WTC11 (cell line): ENCODE results near the gene TEC.

Source experiments
- ATF1 ChIP-seq: sonication (generic); formaldehyde crosslinking; IDR thresholded peaks from 2 replicates; pipeline ENCODE4 v1.8.1; 2023; ENCODE audit warnings: mild to moderate bottlenecking, moderate library complexity, missing genetic modification reagents
- CREM ChIP-seq: sonication (generic); formaldehyde crosslinking; IDR thresholded peaks from 2 replicates; pipeline ENCODE4 v1.8.1; 2022; ENCODE audit warnings: mild to moderate bottlenecking, missing genetic modification reagents, moderate library complexity
- FOXJ3 ChIP-seq: sonication (generic); formaldehyde crosslinking; IDR thresholded peaks from 2 replicates; pipeline ENCODE4 v1.9.0; 2021; ENCODE audit warnings: missing genetic modification reagents, mild to moderate bottlenecking, borderline replicate concordance
- ZNF263 ChIP-seq: sonication (generic); formaldehyde crosslinking; IDR thresholded peaks from 2 replicates; pipeline ENCODE4 v1.8.1; 2022; ENCODE audit warnings: low read depth, mild to moderate bottlenecking, moderate library complexity, missing genetic modification reagents
- TF ChIP-seq, protein P1 (sequence below): sonication (generic); formaldehyde crosslinking; IDR thresholded peaks from 2 replicates; pipeline ENCODE4 v1.8.1; 2023; ENCODE audit warnings: mild to moderate bottlenecking, missing genetic modification reagents, moderate library complexity
- TF ChIP-seq, protein P2 (sequence below): fragments of 200-600 bp; IDR thresholded peaks from 2 replicates; pipeline ENCODE4 v1.8.0; 2022; ENCODE audit warnings: antibody characterized with exemption
- TF ChIP-seq, protein P3 (sequence below): sonication (generic); formaldehyde crosslinking; IDR thresholded peaks from 2 replicates; pipeline ENCODE4 v1.8.0; 2022; ENCODE audit warnings: mild to moderate bottlenecking, missing genetic modification reagents
- TF ChIP-seq, protein P4 (sequence below): sonication (generic); formaldehyde crosslinking; IDR thresholded peaks from 2 replicates; pipeline ENCODE4 v1.8.0; 2022; ENCODE audit warnings: mild to moderate bottlenecking, missing genetic modification reagents
- TF ChIP-seq, protein P5 (sequence below): sonication (generic); formaldehyde crosslinking; IDR thresholded peaks from 2 replicates; pipeline ENCODE4 v1.8.0; 2022; ENCODE audit warnings: mild to moderate bottlenecking, missing genetic modification reagents
- TF ChIP-seq, protein P6 (sequence below): sonication (generic); formaldehyde crosslinking; IDR thresholded peaks from 2 replicates; pipeline ENCODE4 v1.8.0; 2022; ENCODE audit warnings: mild to moderate bottlenecking, missing genetic modification reagents
- TF ChIP-seq, protein P7 (sequence below): sonication (generic); formaldehyde crosslinking; IDR thresholded peaks from 2 replicates; pipeline ENCODE4 v1.8.1; 2022; ENCODE audit warnings: low read depth, missing genetic modification reagents, borderline replicate concordance
- TF ChIP-seq, protein P8 (sequence below): sonication (generic); formaldehyde crosslinking; IDR thresholded peaks from 2 replicates; pipeline ENCODE4 v1.8.1; 2022; ENCODE audit warnings: mild to moderate bottlenecking, missing genetic modification reagents, moderate library complexity, borderline replicate concordance
- TF ChIP-seq, protein P9 (sequence below): sonication (generic); formaldehyde crosslinking; IDR thresholded peaks from 2 replicates; pipeline ENCODE4 v1.8.0; 2022; ENCODE audit warnings: missing genetic modification reagents
- TF ChIP-seq, protein P10 (sequence below): sonication (generic); formaldehyde crosslinking; IDR thresholded peaks from 2 replicates; pipeline ENCODE4 v1.8.1; 2023; ENCODE audit warnings: mild to moderate bottlenecking, missing genetic modification reagents, moderate library complexity

DNA sequence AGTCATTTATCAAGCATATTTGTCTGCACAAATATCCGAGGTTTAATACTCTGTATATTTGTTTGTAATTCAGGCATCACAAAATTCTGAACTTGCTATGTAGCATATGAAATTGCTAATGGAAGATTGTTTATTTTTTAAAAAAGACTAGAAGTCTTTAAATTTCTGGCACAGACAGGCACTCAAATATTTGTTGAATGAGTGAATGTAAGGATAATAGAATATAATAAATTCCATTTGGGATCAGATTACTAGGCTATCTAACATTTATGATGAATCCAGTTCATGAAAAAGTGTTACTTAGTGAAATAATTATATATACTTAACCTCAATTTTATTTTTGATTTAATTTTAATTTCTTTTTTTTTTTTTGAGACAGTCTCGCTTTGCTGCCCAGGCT is 30.4 kb upstream of the TEC start:
- TF ChIP-seq CREM (CRISPR knock-in tag), result no peak
- TF ChIP-seq, protein P1, sequence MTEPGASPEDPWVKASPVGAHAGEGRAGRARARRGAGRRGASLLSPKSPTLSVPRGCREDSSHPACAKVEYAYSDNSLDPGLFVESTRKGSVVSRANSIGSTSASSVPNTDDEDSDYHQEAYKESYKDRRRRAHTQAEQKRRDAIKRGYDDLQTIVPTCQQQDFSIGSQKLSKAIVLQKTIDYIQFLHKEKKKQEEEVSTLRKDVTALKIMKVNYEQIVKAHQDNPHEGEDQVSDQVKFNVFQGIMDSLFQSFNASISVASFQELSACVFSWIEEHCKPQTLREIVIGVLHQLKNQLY (CRISPR knock-in tag), result no peak
- TF ChIP-seq, protein P2, sequence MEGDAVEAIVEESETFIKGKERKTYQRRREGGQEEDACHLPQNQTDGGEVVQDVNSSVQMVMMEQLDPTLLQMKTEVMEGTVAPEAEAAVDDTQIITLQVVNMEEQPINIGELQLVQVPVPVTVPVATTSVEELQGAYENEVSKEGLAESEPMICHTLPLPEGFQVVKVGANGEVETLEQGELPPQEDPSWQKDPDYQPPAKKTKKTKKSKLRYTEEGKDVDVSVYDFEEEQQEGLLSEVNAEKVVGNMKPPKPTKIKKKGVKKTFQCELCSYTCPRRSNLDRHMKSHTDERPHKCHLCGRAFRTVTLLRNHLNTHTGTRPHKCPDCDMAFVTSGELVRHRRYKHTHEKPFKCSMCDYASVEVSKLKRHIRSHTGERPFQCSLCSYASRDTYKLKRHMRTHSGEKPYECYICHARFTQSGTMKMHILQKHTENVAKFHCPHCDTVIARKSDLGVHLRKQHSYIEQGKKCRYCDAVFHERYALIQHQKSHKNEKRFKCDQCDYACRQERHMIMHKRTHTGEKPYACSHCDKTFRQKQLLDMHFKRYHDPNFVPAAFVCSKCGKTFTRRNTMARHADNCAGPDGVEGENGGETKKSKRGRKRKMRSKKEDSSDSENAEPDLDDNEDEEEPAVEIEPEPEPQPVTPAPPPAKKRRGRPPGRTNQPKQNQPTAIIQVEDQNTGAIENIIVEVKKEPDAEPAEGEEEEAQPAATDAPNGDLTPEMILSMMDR, result no peak
- no peak for TF ChIP-seq ZNF263 (CRISPR knock-in tag)
- no peak for TF ChIP-seq ATF1 (CRISPR knock-in tag)
- TF ChIP-seq, protein P3, sequence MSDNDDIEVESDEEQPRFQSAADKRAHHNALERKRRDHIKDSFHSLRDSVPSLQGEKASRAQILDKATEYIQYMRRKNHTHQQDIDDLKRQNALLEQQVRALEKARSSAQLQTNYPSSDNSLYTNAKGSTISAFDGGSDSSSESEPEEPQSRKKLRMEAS (CRISPR knock-in tag), result no peak
- TF ChIP-seq, protein P4, sequence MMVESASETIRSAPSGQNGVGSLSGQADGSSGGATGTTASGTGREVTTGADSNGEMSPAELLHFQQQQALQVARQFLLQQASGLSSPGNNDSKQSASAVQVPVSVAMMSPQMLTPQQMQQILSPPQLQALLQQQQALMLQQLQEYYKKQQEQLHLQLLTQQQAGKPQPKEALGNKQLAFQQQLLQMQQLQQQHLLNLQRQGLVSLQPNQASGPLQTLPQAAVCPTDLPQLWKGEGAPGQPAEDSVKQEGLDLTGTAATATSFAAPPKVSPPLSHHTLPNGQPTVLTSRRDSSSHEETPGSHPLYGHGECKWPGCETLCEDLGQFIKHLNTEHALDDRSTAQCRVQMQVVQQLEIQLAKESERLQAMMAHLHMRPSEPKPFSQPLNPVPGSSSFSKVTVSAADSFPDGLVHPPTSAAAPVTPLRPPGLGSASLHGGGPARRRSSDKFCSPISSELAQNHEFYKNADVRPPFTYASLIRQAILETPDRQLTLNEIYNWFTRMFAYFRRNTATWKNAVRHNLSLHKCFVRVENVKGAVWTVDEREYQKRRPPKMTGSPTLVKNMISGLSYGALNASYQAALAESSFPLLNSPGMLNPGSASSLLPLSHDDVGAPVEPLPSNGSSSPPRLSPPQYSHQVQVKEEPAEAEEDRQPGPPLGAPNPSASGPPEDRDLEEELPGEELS, result no peak
- TF ChIP-seq, protein P5, sequence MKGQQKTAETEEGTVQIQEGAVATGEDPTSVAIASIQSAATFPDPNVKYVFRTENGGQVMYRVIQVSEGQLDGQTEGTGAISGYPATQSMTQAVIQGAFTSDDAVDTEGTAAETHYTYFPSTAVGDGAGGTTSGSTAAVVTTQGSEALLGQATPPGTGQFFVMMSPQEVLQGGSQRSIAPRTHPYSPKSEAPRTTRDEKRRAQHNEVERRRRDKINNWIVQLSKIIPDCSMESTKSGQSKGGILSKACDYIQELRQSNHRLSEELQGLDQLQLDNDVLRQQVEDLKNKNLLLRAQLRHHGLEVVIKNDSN (CRISPR knock-in tag), result no peak
- TF ChIP-seq, protein P6, sequence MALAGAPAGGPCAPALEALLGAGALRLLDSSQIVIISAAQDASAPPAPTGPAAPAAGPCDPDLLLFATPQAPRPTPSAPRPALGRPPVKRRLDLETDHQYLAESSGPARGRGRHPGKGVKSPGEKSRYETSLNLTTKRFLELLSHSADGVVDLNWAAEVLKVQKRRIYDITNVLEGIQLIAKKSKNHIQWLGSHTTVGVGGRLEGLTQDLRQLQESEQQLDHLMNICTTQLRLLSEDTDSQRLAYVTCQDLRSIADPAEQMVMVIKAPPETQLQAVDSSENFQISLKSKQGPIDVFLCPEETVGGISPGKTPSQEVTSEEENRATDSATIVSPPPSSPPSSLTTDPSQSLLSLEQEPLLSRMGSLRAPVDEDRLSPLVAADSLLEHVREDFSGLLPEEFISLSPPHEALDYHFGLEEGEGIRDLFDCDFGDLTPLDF, result no peak
- TF ChIP-seq, protein P7, sequence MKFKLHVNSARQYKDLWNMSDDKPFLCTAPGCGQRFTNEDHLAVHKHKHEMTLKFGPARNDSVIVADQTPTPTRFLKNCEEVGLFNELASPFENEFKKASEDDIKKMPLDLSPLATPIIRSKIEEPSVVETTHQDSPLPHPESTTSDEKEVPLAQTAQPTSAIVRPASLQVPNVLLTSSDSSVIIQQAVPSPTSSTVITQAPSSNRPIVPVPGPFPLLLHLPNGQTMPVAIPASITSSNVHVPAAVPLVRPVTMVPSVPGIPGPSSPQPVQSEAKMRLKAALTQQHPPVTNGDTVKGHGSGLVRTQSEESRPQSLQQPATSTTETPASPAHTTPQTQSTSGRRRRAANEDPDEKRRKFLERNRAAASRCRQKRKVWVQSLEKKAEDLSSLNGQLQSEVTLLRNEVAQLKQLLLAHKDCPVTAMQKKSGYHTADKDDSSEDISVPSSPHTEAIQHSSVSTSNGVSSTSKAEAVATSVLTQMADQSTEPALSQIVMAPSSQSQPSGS, result no peak
- no peak for TF ChIP-seq FOXJ3
- TF ChIP-seq, protein P8, sequence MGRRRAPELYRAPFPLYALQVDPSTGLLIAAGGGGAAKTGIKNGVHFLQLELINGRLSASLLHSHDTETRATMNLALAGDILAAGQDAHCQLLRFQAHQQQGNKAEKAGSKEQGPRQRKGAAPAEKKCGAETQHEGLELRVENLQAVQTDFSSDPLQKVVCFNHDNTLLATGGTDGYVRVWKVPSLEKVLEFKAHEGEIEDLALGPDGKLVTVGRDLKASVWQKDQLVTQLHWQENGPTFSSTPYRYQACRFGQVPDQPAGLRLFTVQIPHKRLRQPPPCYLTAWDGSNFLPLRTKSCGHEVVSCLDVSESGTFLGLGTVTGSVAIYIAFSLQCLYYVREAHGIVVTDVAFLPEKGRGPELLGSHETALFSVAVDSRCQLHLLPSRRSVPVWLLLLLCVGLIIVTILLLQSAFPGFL (CRISPR knock-in tag), result no peak
- TF ChIP-seq, protein P9, sequence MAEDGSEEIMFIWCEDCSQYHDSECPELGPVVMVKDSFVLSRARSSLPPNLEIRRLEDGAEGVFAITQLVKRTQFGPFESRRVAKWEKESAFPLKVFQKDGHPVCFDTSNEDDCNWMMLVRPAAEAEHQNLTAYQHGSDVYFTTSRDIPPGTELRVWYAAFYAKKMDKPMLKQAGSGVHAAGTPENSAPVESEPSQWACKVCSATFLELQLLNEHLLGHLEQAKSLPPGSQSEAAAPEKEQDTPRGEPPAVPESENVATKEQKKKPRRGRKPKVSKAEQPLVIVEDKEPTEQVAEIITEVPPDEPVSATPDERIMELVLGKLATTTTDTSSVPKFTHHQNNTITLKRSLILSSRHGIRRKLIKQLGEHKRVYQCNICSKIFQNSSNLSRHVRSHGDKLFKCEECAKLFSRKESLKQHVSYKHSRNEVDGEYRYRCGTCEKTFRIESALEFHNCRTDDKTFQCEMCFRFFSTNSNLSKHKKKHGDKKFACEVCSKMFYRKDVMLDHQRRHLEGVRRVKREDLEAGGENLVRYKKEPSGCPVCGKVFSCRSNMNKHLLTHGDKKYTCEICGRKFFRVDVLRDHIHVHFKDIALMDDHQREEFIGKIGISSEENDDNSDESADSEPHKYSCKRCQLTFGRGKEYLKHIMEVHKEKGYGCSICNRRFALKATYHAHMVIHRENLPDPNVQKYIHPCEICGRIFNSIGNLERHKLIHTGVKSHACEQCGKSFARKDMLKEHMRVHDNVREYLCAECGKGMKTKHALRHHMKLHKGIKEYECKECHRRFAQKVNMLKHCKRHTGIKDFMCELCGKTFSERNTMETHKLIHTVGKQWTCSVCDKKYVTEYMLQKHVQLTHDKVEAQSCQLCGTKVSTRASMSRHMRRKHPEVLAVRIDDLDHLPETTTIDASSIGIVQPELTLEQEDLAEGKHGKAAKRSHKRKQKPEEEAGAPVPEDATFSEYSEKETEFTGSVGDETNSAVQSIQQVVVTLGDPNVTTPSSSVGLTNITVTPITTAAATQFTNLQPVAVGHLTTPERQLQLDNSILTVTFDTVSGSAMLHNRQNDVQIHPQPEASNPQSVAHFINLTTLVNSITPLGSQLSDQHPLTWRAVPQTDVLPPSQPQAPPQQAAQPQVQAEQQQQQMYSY (CRISPR knock-in tag), result no peak
- TF ChIP-seq, protein P10, sequence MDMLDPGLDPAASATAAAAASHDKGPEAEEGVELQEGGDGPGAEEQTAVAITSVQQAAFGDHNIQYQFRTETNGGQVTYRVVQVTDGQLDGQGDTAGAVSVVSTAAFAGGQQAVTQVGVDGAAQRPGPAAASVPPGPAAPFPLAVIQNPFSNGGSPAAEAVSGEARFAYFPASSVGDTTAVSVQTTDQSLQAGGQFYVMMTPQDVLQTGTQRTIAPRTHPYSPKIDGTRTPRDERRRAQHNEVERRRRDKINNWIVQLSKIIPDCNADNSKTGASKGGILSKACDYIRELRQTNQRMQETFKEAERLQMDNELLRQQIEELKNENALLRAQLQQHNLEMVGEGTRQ (CRISPR knock-in tag), result no peak
